Panc1 (cell line): ENCODE results near the gene DCUN1D2. TPM values are rescaled to one million over a fixed set of nuclear protein-coding genes. Genes with fewer than 3 reads are reported as not detected.

Experiments used
- ATAC-seq: fragments of 200-7000 bp; cut with Tn5 transposase; 2 replicates; pipeline ENCODE4 v1.9.1; 2020; ENCODE audit warnings: mild to moderate bottlenecking, moderate library complexity
- BruUV-seq: library from RNA; stranded (reverse); fragments of 400-500 nt; replicated peaks from 2 replicates; lab custom pipeline; 2021; lab: Mats Ljungman, UMichigan
- CTCF ChIA-PET: fragments of 300-600 bp; sonication (Branson Sonifier 250); formaldehyde crosslinking; loops from one replicate; lab custom pipeline; 2022; ENCODE audit warnings: antibody characterized with exemption; lab: Charles Lee
- POLR2A ChIA-PET: fragments of 300-600 bp; sonication (Branson Sonifier 250); formaldehyde crosslinking; loops from one replicate; lab custom pipeline; 2022; ENCODE audit warnings: antibody characterized with exemption; lab: Charles Lee
- DNase-seq: peaks from one replicate; pipeline ENCODE4 v3.0.0-alpha.2; 2010; ENCODE audit warnings: low read depth, low spot score
- H3K27ac ChIP-seq: 2 replicates; pipeline ENCODE4 v1.5.1; 2011; ENCODE audit warnings: mild to moderate bottlenecking, low read length, inconsistent platforms
- H3K27me3 ChIP-seq: fragments of 200-500 bp; sonication (Bioruptor generic); 2 replicates; pipeline ENCODE4 v1.6.0; 2014; ENCODE audit warnings: low read length, inconsistent platforms; ENCODE audit not compliant: control insufficient read depth, insufficient read depth
- H3K36me3 ChIP-seq: fragments of 200-500 bp; sonication (Bioruptor generic); 2 replicates; pipeline ENCODE4 v1.5.1; 2014; ENCODE audit warnings: inconsistent platforms, mild to moderate bottlenecking, low read length, moderate library complexity; ENCODE audit not compliant: control insufficient read depth, insufficient read depth
- H3K4me1 ChIP-seq: 2 replicates; pipeline ENCODE4 v1.5.1; 2011; ENCODE audit warnings: inconsistent platforms, mild to moderate bottlenecking, low read length, moderate library complexity; ENCODE audit not compliant: control insufficient read depth, insufficient read depth
- H3K4me3 ChIP-seq, 2 experiments: 2 replicates each; pipeline ENCODE4 v1.5.1; 2011 to 2012; ENCODE audit warnings: low read depth in 2 of 2, low read length in 2 of 2, mild to moderate bottlenecking in 2 of 2, inconsistent platforms in 1 of 2, moderate library complexity in 1 of 2
- H3K9me3 ChIP-seq: fragments of 200-500 bp; sonication (Bioruptor generic); 2 replicates; pipeline ENCODE4 v1.5.1; 2014; ENCODE audit warnings: low read depth, mild to moderate bottlenecking, inconsistent platforms, low read length, moderate library complexity; ENCODE audit not compliant: control insufficient read depth, insufficient read depth
- CTCF ChIP-seq: fragments of 450-650 bp; IDR thresholded peaks from 2 replicates; pipeline ENCODE4 v1.5.1; 2017; ENCODE audit warnings: mild to moderate bottlenecking
- POLR2AphosphoS5 ChIP-seq: IDR thresholded peaks from 2 replicates; pipeline ENCODE4 v1.6.1; 2012; ENCODE audit warnings: mild to moderate bottlenecking, low read depth, low read length, moderate library complexity
- REST ChIP-seq, 2 experiments: IDR thresholded peaks; 2 replicates each; pipeline ENCODE4 v1.6.1; 2011 to 2012; ENCODE audit warnings: low read depth in 2 of 2, control low read depth in 1 of 2, low read length in 1 of 2, mild to moderate bottlenecking in 1 of 2, moderate library complexity in 1 of 2; ENCODE audit not compliant: insufficient read depth in 1 of 2
- SIN3A ChIP-seq: IDR thresholded peaks from 2 replicates; pipeline ENCODE4 v1.6.1; 2012; ENCODE audit warnings: low read depth, mild to moderate bottlenecking, low read length, moderate library complexity, borderline replicate concordance; ENCODE audit not compliant: insufficient read depth
- TCF7L2 ChIP-seq: IDR thresholded peaks from 2 replicates; pipeline ENCODE4 v1.6.1; 2011; ENCODE audit warnings: mild to moderate bottlenecking, low read depth, low read length, inconsistent platforms
- in situ Hi-C: cut with HindIII; loops from 2 replicates; pipeline ENCODE4 v1.10.0; 2016; ENCODE audit warnings: low sequenced_read_pairs, low pct_unique_long_range_greater_than_20kb
- intact Hi-C: fragments of 100-400 bp; cut with micrococcal nuclease; formaldehyde crosslinking; loops from one replicate; pipeline ENCODE4 v1.10.0; 2022; ENCODE audit not compliant: unreplicated experiment
- total RNA-seq: library from RNA; stranded (reverse); gene quantifications from one replicate; pipeline ENCODE4 v1.2.1, GENCODE V29; 2021; ENCODE audit not compliant: unreplicated experiment

DCUN1D2 gene
- total RNA-seq, 1 experiment from 2014 or later: 22.8 TPM

- no peak for ATAC-seq
These were observed 73.3 kb downstream of the DCUN1D2 start for GRCh38 chr13:113417008-113417751.

DNA sequence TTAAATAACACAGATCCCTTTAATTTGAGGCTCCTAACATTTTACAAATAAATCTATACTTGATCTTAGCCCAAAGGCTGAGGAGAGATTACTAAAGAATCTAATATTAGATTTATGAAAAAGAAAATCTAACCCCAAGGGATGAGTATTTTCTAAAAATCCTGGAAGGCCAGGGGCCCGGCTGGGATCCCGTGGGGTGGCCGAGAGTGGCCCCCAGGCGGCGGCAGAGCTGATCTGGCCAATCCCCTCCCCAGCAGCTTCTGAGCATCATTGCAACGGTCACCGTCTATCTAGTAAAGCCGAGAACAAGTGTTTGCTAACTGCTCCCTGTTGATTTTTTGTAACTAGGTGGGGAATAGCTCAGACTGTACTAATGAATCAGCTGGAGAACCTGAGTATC is 74.7 kb downstream of the DCUN1D2 start:
- ATAC-seq (no peak), DNase-seq (no peak)
- in situ Hi-C loops (no loop called here), intact Hi-C loops (no loop called here)
- CTCF ChIA-PET: no interaction called here
- peaks cover 8% of the 10 kb centered on the region for H3K4me1 ChIP-seq
- POLR2A ChIA-PET: interaction anchor here (0.6 kb wide), 1 partner anchor 384 kb away, joined by 8 read pairs; no protein-coding TSS in a partner anchor
- no peaks in the 10 kb centered on the region for H3K9me3 ChIP-seq
- no peak for TF ChIP-seq TCF7L2
- no peak for TF ChIP-seq CTCF
- TF ChIP-seq POLR2AphosphoS5: no peak
- no peak for TF ChIP-seq SIN3A
- TF ChIP-seq REST (IDR thresholded peaks at IDR 0.05; ENCODE audit: insufficient read depth in 1 of 2, low read depth in 2 of 2, low read length in 1 of 2): no peak
- H3K4me3 ChIP-seq: no peak overlapping the region
- no peaks in the 10 kb centered on the region for H3K36me3 ChIP-seq
- H3K27ac ChIP-seq: no peak overlapping the region
- no peaks in the 10 kb centered on the region for H3K27me3 ChIP-seq
- no TSS peak for BruUV-seq

More at GRCh38 chr13:113417008-113417751, 73.3 kb downstream of the DCUN1D2 start:
- no TSS peak for BruUV-seq
- in situ Hi-C loops (no loop called here), intact Hi-C loops (no loop called here)
- TF ChIP-seq TCF7L2 (no peak), SIN3A (no peak), CTCF (no peak), POLR2AphosphoS5 (no peak), REST (IDR thresholded peaks at IDR 0.05; ENCODE audit: insufficient read depth in 1 of 2, low read depth in 2 of 2, low read length in 1 of 2) (no peak)
- no peak overlapping the region for H3K4me3 ChIP-seq
- no peaks in the 10 kb centered on the region for H3K27me3 ChIP-seq
- no peak for DNase-seq
- H3K9me3 ChIP-seq: no peaks in the 10 kb centered on the region
- CTCF ChIA-PET: no interaction called here
- no peaks in the 10 kb centered on the region for H3K4me1 ChIP-seq
- POLR2A ChIA-PET: no interaction called here
- H3K27ac ChIP-seq: no peak overlapping the region
- H3K36me3 ChIP-seq: no peaks in the 10 kb centered on the region
